LNCaP clone FGC (cell line): ENCODE measurements around the gene MGAT3.

Source experiments
- DNase-seq: peaks from one replicate; pipeline ENCODE4 v3.0.0-alpha.2; 2011; ENCODE audit warnings: low read depth
- H3K4me3 ChIP-seq: 2 replicates; pipeline ENCODE4 v1.5.1; 2011; ENCODE audit warnings: mild to moderate bottlenecking, low read depth, low read length, control low read depth
- TF ChIP-seq, protein P1 (sequence below): IDR thresholded peaks from 2 replicates; pipeline ENCODE4 v1.5.1; 2012; ENCODE audit warnings: mild to moderate bottlenecking; ENCODE audit not compliant: control insufficient read depth, insufficient read depth; ENCODE audit errors: extremely low read depth

Gene MGAT3

DNA sequence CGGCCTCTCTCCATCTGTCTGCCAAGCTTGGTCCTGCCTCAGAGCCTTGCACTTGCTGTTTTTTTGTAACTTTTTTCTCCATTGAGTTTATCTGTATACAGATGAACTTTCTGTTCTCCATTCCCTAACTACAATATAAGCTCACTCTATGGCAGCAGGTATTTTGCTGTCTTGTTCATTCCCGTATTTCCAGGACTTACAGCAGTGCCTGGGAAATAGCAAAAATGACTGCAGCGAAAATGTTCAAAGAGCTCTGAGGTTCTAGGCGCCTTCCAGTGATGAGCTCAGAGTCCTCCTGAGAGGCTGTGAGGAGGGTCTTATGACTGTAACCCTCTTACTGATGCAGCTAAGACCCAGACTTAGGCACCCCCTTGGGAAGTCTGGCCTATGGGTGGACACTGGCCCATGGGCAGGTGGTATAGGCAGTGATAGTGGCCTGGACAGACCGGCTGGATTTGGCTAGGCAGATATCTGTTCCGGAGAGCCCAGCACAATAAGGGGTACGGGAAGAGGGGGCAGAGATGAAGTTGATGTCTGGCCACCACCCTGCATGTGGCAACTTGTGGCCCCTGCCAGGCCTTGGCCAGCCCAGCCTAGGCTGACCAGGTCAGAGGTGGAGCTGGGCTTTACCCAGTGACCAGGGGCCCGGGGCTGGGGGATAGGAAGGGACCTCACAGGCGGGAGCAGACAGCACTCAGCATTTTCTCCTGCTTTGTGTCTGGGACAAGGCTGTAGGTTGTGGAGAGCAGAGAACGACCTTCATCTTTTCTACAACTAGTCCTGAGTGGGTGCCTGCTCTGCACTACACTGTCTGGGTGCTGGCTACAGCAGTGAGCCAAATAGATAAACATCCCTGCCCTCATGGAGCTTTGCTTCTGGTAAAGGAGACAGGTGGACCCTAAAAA, 68.2 kb downstream of the MGAT3 start:
- no peak for DNase-seq
- H3K4me3 ChIP-seq, result no peak overlapping the region
- TF ChIP-seq, protein P1, sequence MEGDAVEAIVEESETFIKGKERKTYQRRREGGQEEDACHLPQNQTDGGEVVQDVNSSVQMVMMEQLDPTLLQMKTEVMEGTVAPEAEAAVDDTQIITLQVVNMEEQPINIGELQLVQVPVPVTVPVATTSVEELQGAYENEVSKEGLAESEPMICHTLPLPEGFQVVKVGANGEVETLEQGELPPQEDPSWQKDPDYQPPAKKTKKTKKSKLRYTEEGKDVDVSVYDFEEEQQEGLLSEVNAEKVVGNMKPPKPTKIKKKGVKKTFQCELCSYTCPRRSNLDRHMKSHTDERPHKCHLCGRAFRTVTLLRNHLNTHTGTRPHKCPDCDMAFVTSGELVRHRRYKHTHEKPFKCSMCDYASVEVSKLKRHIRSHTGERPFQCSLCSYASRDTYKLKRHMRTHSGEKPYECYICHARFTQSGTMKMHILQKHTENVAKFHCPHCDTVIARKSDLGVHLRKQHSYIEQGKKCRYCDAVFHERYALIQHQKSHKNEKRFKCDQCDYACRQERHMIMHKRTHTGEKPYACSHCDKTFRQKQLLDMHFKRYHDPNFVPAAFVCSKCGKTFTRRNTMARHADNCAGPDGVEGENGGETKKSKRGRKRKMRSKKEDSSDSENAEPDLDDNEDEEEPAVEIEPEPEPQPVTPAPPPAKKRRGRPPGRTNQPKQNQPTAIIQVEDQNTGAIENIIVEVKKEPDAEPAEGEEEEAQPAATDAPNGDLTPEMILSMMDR, result no peak

GRCh38 chr22:39525658-39525975, 68.8 kb downstream of the MGAT3 start:
- TF ChIP-seq, protein P1, result no peak
- no peak overlapping the region for H3K4me3 ChIP-seq
- DNase-seq, result no peak

DNA sequence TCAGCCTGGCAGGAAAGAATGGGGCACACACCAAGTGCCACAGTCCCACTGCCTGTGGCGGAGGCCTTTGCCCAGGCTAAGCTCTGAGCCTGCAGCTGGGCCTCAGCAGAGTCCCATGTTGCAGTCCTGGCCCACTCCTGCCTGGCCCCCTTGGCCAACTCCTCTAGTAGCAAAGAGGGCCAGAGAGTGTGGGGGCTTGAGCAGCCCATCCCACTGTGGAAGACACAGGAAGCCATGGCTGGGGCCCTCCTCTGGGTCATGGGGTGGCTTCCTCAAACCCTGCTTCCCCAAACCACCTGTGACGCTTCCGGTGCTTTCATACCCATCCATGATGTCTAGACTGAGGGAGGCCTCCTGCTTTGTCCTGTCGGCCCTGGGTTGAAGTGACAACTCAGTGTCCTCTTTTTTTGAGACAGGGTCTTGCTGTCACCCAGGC, 69.9 kb downstream of the MGAT3 start:
- TF ChIP-seq, protein P1, result no peak
- no peak for DNase-seq
- no peak overlapping the region for H3K4me3 ChIP-seq

DNA sequence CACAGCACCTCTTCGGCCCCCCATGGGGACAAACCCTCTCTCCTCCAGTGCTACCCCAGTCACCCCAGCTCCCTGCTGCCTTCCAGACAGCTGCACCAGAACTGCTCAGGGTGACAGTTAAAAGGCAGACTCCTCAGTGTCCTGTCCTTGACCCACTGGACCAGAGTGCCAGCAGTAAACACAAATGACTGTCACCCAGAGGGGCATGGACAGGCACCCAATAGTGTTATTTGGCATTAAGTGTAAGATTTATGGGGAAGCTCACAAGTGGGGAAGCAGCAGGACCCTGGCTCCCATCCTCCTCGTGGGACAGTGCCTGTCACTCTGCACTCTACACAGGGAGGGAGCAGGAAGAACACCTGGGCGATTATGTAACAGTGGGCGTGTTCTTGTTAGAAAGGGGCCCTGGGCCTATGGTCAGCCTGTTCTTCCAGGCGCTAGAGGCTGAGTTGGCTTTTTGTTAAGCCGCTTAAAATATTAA, 70.7 kb downstream of the MGAT3 start:
- no peak for DNase-seq
- peak overlapping the region; percentile 46; the same call in 1 of the 2 replicates for H3K4me3 ChIP-seq
- TF ChIP-seq, protein P1, result no peak

DNA sequence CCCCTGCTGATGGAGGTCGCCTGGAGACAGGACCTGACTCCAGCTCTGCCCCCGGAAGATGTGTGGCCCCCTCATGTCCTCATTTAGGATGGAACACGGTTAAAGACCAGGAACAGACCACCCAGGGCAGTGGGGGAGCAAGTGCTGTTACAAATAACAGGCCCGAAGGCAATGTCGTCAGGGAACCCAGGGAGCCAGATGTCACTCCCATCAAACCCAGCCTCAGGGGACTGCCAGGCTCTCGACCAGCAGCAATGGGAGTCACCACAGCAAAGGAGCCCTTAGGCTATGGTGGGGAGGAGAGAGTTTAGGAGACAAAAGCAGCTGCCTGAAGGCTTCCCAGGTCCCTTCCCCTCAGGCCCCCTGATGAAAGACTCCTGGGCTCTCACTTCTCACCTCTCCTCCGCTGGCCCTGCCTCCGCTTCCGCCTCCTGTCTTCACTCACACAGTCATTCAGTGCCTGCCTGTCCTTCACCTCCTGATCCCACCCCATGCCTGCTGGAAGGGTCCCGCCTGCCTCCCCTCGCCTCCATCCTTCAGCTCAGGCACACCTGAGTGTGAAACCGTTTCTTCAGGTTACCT, 71.4 kb downstream of the MGAT3 start:
- DNase-seq, result no peak
- TF ChIP-seq, protein P1, result no peak
- peak overlapping the region; percentile 46 for H3K4me3 ChIP-seq

DNA sequence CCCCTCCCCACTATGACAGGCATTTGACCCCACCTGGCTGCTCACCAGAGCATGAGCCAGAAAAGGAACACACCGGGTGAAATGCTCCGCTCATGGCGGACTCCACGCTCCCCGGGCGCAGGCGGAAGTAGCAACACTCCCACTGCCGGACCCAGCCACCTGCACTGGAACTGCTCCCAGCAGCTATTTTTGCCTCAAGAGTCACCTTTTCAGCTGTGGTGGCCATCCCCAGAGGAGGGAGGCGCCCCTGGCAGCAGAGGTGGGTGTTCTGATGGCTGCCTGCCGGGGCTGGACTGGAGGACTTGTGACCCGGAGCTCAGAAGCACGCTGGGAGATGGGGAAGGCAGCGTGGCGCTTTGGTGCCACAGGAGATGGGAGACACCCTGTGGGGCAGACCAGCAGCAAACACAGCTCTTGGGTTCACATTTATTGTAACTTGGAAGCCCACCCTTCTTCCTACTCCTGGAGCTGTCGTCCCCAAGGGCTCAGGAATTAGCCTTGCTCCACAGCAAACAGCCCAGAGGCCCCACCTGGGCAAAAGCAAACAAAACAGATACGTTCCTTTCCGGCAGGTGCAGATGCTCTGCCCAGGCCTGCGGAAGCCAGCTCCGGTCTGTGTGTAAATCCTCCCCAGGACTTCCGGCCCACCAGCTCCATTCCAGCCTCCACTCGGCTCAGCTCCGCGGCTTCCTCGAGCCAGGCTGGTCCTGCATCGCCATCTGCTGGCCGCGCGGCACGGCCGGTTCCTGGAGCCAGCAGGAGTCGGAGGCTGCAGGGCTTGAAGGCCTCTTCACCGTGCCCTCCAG, 72.1 kb downstream of the MGAT3 start:
- TF ChIP-seq, protein P1, result peak; percentile 99
- H3K4me3 ChIP-seq, result peak overlapping the region; percentile 46
- peak; percentile 93 for DNase-seq
